ENCODE results near the gene ABI3BP. TPM values are rescaled to one million over a fixed set of nuclear protein-coding genes. Genes with fewer than 3 reads are reported as not detected.

Gene ABI3BP
- total and polyA plus RNA-seq, 4 donors = 5.4 to 49.5 (median 39.3) TPM

DNA sequence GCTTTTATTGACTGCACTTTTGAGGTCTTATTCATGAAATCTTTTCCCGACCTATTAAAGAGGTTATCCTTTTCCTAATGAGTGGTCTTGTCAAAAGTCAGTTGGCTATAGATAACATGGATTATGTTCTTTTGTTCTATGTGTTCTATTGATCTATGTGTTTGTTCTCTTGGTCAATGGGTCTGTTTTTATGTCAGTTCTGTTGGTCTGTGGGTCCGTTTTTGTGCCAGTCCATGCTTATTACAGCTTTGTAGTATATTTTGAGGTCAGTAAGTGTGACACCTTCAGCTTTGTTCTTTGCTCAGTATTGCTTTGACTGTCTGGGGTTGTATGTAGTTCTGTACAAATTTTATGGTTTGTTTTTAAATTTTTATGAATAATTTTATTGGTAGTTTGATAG, 276.2 kb downstream of the ABI3BP start:
- H3K27ac ChIP-seq (ENCODE audit: low read depth, low read length) = no peak overlapping the region
- no peak overlapping the region for H3K4me3 ChIP-seq (ENCODE audit: low read depth, low read length)
- no peaks in the 10 kb centered on the region for H3K4me1 ChIP-seq (ENCODE audit: control insufficient read depth, insufficient read depth, low read length)
- no peaks in the 10 kb centered on the region for H3K9me3 ChIP-seq (ENCODE audit: control insufficient read depth, insufficient read depth, low read length)
- no peaks in the 10 kb centered on the region for H3K27me3 ChIP-seq (ENCODE audit: control insufficient read depth, insufficient read depth, low read length)
- WGBS (ENCODE audit: insufficient coverage) = 22% methylated on average over 1 of the region's 2 CpGs
- DNase-seq (ENCODE audit: low read depth in 4 of 6, low spot score in 6 of 6) = no peak
- peaks cover 16% of the 10 kb centered on the region for H3K36me3 ChIP-seq (ENCODE audit: control insufficient read depth, insufficient read depth, low read length)

- Histone ChIP-seq H3K36me3 (ENCODE audit: control insufficient read depth, insufficient read depth, low read length) (peaks cover 11% of the 10 kb centered on the region), H3K4me3 (ENCODE audit: low read depth, low read length) (no peak overlapping the region), H3K9me3 (ENCODE audit: control insufficient read depth, insufficient read depth, low read length) (no peaks in the 10 kb centered on the region), H3K27ac (ENCODE audit: low read depth, low read length) (no peak overlapping the region), H3K27me3 (ENCODE audit: control insufficient read depth, insufficient read depth, low read length) (no peaks in the 10 kb centered on the region), H3K4me1 (ENCODE audit: control insufficient read depth, insufficient read depth, low read length) (peaks cover 9% of the 10 kb centered on the region)
- no peak for DNase-seq (ENCODE audit: low read depth in 4 of 6, low spot score in 6 of 6)
Measured at GRCh38 chr3:100715176-100715575, 278.0 kb downstream of the ABI3BP start.

GRCh38 chr3:100710261-100710968, 282.8 kb downstream of the ABI3BP start:
- Histone ChIP-seq H3K27ac (ENCODE audit: low read depth, low read length) (peak overlapping the region; percentile 97), H3K9me3 (ENCODE audit: control insufficient read depth, insufficient read depth, low read length) (no peaks in the 10 kb centered on the region), H3K36me3 (ENCODE audit: control insufficient read depth, insufficient read depth, low read length) (peaks cover 6% of the 10 kb centered on the region), H3K4me1 (ENCODE audit: control insufficient read depth, insufficient read depth, low read length) (peaks cover 9% of the 10 kb centered on the region), H3K4me3 (ENCODE audit: low read depth, low read length) (peak overlapping the region; percentile 88), H3K27me3 (ENCODE audit: control insufficient read depth, insufficient read depth, low read length) (peaks cover 18% of the 10 kb centered on the region)
- 30% methylated on average over 7 of the region's 8 CpGs for WGBS (ENCODE audit: insufficient coverage)
- peak in 3 of 6 donors; percentile 12 to 17 (median 13) for DNase-seq (ENCODE audit: low read depth in 4 of 6, low spot score in 6 of 6)

DNA sequence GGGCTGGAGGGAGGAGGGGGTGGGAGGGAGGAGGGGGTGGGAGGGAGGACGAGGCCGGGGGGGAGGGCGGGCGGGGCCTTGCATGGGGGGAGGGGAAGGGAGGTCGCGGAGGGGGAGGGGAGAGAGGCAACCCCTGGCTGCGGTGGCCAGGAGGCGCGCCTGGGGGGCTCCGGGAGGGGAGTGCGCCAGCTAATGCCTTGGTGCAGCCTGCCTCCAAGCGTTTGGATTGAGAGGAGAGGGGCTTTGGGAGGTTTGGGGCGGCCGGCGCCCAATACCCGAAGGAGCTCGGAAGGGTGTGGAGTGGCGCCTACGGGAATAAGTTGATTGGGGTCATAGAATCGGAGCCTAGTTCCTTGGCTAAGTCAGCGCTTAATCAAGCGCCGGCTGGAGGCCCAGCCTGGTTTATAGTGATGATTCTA, 283.4 kb downstream of the ABI3BP start:
- Histone ChIP-seq H3K4me3 (ENCODE audit: low read depth, low read length) (peak overlapping the region; percentile 88), H3K4me1 (ENCODE audit: control insufficient read depth, insufficient read depth, low read length) (peaks cover 9% of the 10 kb centered on the region), H3K27me3 (ENCODE audit: control insufficient read depth, insufficient read depth, low read length) (peaks cover 18% of the 10 kb centered on the region), H3K36me3 (ENCODE audit: control insufficient read depth, insufficient read depth, low read length) (peaks cover 6% of the 10 kb centered on the region), H3K9me3 (ENCODE audit: control insufficient read depth, insufficient read depth, low read length) (no peaks in the 10 kb centered on the region), H3K27ac (ENCODE audit: low read depth, low read length) (peak overlapping the region; percentile 97)
- peak in 4 of 6 donors; percentile 17 to 67 (median 26) for DNase-seq (ENCODE audit: low read depth in 4 of 6, low spot score in 6 of 6)
- WGBS (ENCODE audit: insufficient coverage) = 0% methylated on average over 19 of the region's 23 CpGs

DNA sequence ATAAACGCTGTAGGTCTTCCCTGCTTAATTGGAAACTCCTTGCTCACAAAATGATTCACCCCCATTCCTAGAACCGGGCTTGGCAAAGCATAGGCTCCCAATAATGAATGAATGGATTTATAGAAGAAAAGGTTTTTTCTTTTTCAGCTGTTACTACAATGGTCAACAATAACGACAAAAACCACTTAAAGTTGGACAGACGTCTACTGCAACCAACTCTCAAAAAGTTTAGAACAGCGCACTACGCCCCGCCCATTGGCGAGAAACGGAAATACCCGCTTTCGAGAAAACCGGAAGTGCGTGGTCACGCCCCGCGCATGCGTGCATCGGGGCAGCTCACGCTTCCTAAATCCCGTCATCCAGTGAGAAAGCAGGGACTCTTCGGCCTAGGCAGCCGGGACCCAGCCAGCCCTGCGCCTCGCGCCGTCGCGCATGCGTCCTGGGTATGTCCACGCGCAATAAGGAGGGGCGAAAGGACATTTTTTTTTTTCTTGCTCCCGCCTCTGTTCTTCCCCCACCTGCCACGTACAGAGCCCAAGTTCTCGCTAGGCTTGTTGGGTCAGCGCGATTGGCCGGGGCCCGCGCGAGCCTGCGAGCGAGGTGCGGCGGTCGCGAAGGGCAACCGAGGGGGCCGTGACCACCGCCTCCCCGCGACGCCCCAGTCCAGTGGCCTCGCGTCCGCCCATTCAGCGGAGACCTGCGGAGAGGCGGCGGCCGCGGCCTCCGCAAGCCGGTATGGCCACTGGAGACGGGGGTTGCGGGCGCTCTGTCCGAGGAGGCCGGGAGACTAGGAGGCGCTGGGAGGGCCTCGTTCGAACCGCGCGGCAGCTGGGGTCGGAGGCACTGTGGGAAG, 284.0 kb downstream of the ABI3BP start, which contains the start of gene TFG:
Gene TFG, plus strand, starts transcription at position 506 of the 853 bp plus-strand sequence. CDS start 4,192 bp downstream, outside the sequence.
- DNase-seq (ENCODE audit: low read depth in 4 of 6, low spot score in 6 of 6) = peak; percentile 97 to 100 (median 98)
- Histone ChIP-seq H3K36me3 (ENCODE audit: control insufficient read depth, insufficient read depth, low read length) (peaks cover 5% of the 10 kb centered on the region), H3K4me1 (ENCODE audit: control insufficient read depth, insufficient read depth, low read length) (peaks cover 9% of the 10 kb centered on the region), H3K27ac (ENCODE audit: low read depth, low read length) (peak within 1 kb of the TSS; percentile 97), H3K4me3 (ENCODE audit: low read depth, low read length) (peak within 1 kb of the TSS; percentile 88), H3K27me3 (ENCODE audit: control insufficient read depth, insufficient read depth, low read length) (peaks cover 18% of the 10 kb centered on the region), H3K9me3 (ENCODE audit: control insufficient read depth, insufficient read depth, low read length) (no peaks in the 10 kb centered on the region)
- 0% methylated on average over 64 of the region's 76 CpGs for WGBS (ENCODE audit: insufficient coverage)

GRCh38 chr3:100708644-100708988, 284.6 kb downstream of the ABI3BP start:
- H3K4me3 ChIP-seq (ENCODE audit: low read depth, low read length) = peak overlapping the region; percentile 88
- H3K9me3 ChIP-seq (ENCODE audit: control insufficient read depth, insufficient read depth, low read length) = no peaks in the 10 kb centered on the region
- H3K27ac ChIP-seq (ENCODE audit: low read depth, low read length) = peak overlapping the region; percentile 97
- peaks cover 22% of the 10 kb centered on the region for H3K27me3 ChIP-seq (ENCODE audit: control insufficient read depth, insufficient read depth, low read length)
- peaks cover 9% of the 10 kb centered on the region for H3K4me1 ChIP-seq (ENCODE audit: control insufficient read depth, insufficient read depth, low read length)
- H3K36me3 ChIP-seq (ENCODE audit: control insufficient read depth, insufficient read depth, low read length) = no peaks in the 10 kb centered on the region
- 100% methylated on average over 1 of the region's 3 CpGs for WGBS (ENCODE audit: insufficient coverage)
- no peak for DNase-seq (ENCODE audit: low read depth in 4 of 6, low spot score in 6 of 6)

- Histone ChIP-seq H3K4me1 (ENCODE audit: control insufficient read depth, insufficient read depth, low read length) (peaks cover 9% of the 10 kb centered on the region), H3K27me3 (ENCODE audit: control insufficient read depth, insufficient read depth, low read length) (peaks cover 22% of the 10 kb centered on the region), H3K9me3 (ENCODE audit: control insufficient read depth, insufficient read depth, low read length) (no peaks in the 10 kb centered on the region), H3K36me3 (ENCODE audit: control insufficient read depth, insufficient read depth, low read length) (no peaks in the 10 kb centered on the region), H3K4me3 (ENCODE audit: low read depth, low read length) (no peak overlapping the region), H3K27ac (ENCODE audit: low read depth, low read length) (no peak overlapping the region)
- WGBS (ENCODE audit: insufficient coverage) = no CpG with 5 or more reads among the region's 3 CpGs
- no peak for DNase-seq (ENCODE audit: low read depth in 4 of 6, low spot score in 6 of 6)
Measured at GRCh38 chr3:100706365-100706764, 286.9 kb downstream of the ABI3BP start.

DNA sequence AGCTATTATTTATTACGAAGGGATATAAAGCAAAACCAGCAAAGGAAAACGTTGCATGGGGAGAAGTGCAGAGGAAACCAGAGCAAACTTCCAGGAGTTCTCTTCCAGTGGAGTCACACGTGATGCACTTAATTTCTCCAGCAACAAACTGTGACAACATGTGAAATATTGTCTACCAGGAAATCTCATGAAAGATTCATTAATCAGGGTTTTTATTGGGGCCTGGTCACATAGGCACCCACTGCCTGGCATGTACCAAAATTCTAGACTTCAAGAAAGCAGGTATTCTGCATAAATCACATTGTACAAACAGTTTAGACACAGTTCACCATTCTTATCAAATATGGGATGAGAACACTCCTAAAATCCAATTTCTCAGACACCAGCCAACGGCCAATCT, 289.4 kb downstream of the ABI3BP start:
- DNase-seq (ENCODE audit: low read depth in 4 of 6, low spot score in 6 of 6) = no peak
- Histone ChIP-seq H3K4me3 (ENCODE audit: low read depth, low read length) (no peak overlapping the region), H3K4me1 (ENCODE audit: control insufficient read depth, insufficient read depth, low read length) (no peaks in the 10 kb centered on the region), H3K36me3 (ENCODE audit: control insufficient read depth, insufficient read depth, low read length) (no peaks in the 10 kb centered on the region), H3K27me3 (ENCODE audit: control insufficient read depth, insufficient read depth, low read length) (peaks cover 22% of the 10 kb centered on the region), H3K27ac (ENCODE audit: low read depth, low read length) (no peak overlapping the region), H3K9me3 (ENCODE audit: control insufficient read depth, insufficient read depth, low read length) (no peaks in the 10 kb centered on the region)
- whole genome bisulfite sequencing (ENCODE audit: insufficient coverage) = 33% methylated on average over 1 of the region's 4 CpGs

DNA sequence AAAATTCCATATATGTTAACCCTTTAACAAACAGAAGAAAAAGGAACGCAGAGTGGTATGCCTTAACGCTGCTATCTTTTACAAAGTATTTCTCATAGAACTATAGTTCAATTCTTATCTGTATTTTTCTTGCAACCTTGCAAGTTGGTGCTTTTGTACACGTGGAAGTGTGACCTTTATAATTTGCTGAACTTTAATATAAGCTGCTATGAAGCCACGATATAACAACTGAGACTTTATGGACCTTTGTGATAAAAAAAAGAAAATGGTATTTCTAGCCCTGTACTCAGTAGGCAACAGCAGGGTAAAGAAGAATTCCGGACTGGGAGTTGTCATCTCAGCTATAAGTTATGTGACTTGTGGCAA, 290.3 kb downstream of the ABI3BP start:
- no peak for DNase-seq (ENCODE audit: low read depth in 4 of 6, low spot score in 6 of 6)
- no peak overlapping the region for H3K27ac ChIP-seq (ENCODE audit: low read depth, low read length)
- no peaks in the 10 kb centered on the region for H3K9me3 ChIP-seq (ENCODE audit: control insufficient read depth, insufficient read depth, low read length)
- no peaks in the 10 kb centered on the region for H3K4me1 ChIP-seq (ENCODE audit: control insufficient read depth, insufficient read depth, low read length)
- no peaks in the 10 kb centered on the region for H3K36me3 ChIP-seq (ENCODE audit: control insufficient read depth, insufficient read depth, low read length)
- H3K4me3 ChIP-seq (ENCODE audit: low read depth, low read length) = no peak overlapping the region
- H3K27me3 ChIP-seq (ENCODE audit: control insufficient read depth, insufficient read depth, low read length) = peaks cover 22% of the 10 kb centered on the region
- WGBS (ENCODE audit: insufficient coverage) = 100% methylated on average over 1 of the region's 5 CpGs

All from spinal cord (tissue), 10 donors.